SK-MEL-5 (cell line): Measurements from ENCODE around the gene ISM1. TPM values are rescaled to one million over a fixed set of nuclear protein-coding genes. Genes with fewer than 3 reads are reported as not detected.
A peak's percentile ranks its signal among the peaks of the same experiment; 100 is the strongest.

Experiments
- DNase-seq: peaks from one replicate; pipeline ENCODE4 v3.0.0-alpha.2; 2016; ENCODE audit warnings: low read depth, low spot score
- in situ Hi-C: cut with HindIII; loops from 2 replicates; pipeline ENCODE4 v1.10.0; 2016; ENCODE audit warnings: low sequenced_read_pairs, high pct_unique_total_duplicates, low pct_unique_long_range_greater_than_20kb
- total RNA-seq: library from RNA; depleted of rRNA; stranded (reverse); fragments of >200 nt; shearing (Covaris generic); gene quantifications from 2 replicates; pipeline ENCODE4 v1.2.3, GENCODE V29; 2014; rRNA removed

Gene ISM1
- total RNA-seq, 1 experiment from 2014 or later = 5.6 TPM

DNA sequence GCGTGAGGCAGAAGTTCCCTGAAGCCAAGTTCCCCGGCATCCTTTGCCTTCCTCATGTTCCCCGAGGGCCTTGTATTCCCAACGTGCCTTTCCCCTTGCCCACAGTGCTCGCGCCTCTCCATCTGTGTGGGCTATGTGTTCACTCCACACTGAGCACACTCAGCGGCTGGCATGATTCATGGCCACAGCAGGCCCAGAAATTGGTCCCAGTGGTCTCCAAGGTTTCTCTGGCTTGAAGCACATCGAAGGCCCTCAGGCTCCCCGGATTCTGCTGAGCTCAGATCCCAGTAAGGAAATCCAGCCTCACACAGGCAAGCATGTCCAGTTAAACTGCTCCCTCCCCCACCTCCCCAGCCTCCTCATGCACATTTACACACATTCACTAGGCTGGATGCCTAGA lies 123.6 kb downstream of the ISM1 start:
- in situ Hi-C loops = no loop called here
- DNase-seq = no peak

GRCh38 chr20:13348311-13349234 lies 127.5 kb downstream of the ISM1 start:
- in situ Hi-C loops = no loop called here
- peak; percentile 83 for DNase-seq

DNA sequence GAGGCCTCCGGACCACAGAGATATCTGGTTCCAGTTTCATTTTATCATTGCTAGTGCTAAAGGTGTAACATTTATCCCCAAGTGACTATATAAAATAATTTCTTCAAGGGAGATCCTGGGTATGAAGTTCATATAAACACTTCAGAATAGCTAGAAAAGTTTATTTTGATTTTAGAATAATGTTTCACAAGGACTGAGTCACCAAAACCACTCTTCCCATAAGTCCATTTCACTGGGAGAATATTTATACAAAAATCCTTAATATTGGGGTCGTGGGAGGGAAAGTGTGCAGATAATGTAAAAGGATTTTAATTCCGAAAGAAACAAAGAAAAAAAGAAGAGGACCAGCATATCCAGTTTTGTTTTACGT lies 128.1 kb downstream of the ISM1 start:
- no peak for DNase-seq
- in situ Hi-C loops = no loop called here

Other genes with a start within 250 kb of the ISM1 start
- gene SPTLC3, start 212.3 kb upstream of the ISM1 start, total RNA-seq = 1.7 and 2.0 TPM in 2 replicates